HG02642 (cell line): ENCODE results near the gene AGAP3.

Source experiments
- ATAC-seq: cut with Tn5 transposase; IDR thresholded peaks from one replicate; pipeline ENCODE4 v1.9.1; 2021; ENCODE audit warnings: mild to moderate bottlenecking; ENCODE audit not compliant: unreplicated experiment, poor library complexity

Gene AGAP3

DNA sequence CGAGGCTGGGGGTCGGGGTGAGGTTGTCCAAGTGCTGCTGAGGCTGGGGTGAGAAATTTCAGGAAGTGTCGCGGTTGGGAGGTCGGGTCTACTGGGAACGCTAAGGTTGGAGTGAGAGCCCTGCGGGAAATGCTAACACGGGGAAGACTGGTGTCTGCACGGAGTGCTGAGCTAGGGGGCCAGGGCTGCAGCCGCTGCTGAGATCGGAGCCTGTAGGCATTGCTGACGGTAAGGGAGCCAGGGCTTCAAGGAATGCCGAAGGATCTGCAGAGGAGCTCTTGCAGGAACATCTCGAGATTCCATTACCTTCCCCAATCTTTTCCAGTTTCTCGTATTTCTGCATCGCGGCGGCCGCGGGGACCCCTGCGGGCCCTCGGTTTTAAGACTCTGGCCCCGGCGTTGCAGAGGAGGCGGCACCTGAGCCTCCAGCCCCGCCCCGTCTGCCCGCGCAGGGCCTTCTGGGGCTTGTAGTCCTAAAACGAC is 28.7 kb upstream of the AGAP3 start, which contains the start of gene CDK5:
TSS of gene CDK5 (minus strand) at position 392 of the 483 bp plus-strand sequence. CDS start at position 343, 49 bp downstream.
- ATAC-seq, result peak; percentile 14

DNA sequence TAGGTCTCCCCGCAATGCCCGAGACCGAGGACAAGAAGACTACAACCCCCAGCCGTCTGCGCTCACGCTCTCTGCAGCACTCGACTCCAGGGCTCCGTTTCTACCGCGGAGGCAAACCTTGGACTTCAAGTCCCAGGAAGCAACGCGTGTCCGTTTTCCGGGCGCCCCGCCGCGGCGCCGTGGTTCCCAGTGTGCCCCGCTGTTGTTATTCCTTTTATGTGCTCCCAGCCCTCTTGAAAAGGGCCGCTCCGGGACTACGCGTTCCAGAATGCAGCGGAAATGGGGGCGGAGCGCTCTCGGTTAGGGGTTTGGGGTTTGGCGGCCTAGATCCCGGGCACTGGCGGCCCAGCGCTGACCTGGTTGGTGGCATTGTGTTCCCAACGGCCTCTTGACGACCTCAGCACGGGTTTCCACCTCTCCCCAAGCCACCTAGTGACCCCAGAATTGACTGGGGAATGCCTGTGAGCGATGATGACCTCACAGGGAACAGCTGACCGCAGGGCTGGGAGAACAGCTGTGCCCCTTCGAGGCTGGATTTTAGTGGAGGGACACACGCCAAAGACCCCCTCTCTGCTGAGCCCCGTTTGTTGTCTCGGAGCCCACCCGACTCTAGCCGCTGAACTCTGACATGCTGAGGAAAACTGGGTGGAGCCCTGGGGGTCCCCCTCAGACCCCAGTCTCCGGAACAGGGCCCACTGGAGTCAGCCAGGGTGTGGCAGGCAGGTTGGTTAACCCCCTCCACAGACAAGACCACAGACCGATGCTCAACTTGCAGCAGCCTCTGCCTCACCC is 28.1 kb upstream of the AGAP3 start:
- ATAC-seq, result peak; percentile 87

DNA sequence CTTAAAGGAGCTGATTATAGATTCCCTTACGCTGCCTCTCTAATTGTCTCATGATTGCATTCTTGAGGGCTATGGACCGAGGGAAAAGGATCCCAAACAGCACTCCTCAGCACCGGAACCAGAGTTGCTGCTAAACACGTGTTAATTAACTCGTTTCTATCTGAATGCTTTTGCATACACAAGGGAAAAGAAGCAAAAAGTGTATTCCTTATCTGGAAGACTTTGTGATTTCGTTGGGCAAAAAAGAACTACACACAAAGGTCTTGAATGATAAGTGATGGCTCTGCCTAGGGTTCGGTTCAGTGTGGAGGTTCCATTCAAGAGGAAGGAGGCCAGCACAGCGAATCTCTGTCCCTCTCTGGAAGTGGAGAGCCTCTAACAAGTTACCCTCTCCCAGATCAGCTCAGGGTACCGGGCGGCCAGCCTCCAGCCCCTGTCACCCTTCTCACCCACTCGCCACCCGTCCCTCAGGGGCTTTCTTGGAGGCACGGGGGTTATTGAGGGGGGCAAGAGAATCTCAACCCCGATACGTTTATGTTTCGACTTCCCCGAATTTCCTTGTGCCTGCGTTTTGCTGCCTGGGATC is 27.4 kb upstream of the AGAP3 start:
- no peak for ATAC-seq

DNA sequence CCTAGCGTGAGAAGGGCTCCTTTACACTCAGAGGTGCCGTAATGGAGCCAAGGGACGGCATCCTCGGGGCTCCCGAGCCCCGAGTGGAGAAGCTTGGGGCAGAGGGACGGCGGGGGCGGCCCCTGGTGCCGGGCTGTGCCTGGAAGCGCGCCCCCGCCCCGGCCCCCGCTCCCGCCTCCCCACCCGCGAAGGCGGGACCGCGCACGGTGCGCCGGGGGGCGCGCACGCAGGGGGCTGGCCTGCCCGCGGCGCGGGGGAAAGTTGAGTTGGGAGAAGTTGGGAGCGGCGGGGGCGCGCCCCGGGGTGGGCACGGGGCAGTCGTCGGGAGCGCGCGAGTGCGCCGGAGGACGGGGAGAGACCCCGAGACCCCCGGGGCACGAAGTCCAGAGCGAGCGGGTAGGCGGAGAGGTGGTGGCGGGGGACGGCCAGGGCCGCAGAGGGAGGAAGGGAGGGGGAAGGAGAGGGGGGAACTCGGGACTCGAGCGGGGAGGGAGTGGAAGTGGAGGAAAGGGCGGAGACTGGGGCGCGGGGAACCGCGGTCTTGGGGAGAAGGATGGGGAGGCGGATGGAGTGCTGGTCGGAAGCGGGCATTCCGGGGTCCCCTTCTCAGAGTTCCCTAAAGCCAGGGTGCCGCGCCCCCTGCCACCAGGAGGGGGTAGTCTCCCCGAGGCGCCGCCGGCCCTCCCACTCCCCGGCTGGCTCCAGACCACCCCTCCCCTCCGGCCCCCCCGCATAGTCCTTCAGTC is 26.7 kb upstream of the AGAP3 start, which contains the start of gene SLC4A2:
TSS of gene SLC4A2 (plus strand) at position 223 of the 746 bp plus-strand sequence. CDS start 2,399 bp downstream, outside the sequence.
- ATAC-seq, result peak; percentile 32

DNA sequence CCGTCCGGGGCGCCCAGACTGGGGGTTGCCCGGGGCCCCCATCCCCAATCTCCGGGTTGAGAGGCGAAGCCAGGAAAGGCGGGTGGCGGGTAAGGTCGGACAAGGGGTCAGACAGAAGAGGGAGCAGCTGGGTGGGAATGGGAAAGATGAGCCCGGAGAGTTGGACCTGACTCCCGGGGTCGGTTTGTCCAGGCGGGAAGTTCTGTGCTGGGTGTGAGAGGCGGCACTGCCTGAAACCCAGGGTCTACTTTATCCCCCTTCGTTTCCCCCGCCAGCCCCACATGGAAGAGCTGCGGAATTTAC is 26.2 kb upstream of the AGAP3 start:
- no peak for ATAC-seq

DNA sequence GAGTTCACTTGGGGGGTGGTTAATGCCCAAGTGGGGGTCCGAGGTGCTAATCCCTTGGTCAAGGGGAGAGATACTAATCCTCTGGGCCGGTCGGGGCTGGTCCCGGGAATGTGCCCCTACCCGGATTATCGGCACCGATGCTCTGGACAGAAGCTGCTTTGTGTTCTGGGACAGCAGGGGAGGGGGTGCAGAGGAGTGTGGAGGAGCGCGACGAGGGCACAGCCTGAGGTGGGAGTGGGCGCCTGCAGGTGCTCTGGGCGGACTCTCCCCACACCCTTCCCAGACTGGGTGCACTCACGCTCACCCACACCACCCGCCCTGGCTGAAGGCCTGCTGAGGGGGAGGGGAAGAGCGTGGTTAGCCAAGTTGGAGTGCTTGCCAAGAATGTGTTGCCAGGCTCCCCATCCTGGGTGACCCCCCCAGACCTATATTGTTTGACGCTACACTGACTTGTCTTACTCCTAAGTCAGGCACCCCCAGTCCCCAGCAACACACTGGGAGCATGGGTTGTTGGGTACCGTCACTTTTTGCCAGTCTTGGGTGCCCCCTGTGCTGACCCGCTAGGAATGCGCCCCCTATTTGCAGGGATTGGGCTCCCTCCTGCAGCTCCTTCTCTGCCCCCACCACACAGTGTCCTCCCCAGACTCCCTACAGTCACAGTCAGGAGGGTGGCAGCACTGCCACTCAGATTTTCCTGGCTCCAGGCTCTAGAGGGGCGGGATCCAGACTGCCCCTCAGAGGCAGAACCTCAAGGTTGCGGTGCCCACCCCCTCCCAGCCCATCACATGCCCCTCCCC is 25.7 kb upstream of the AGAP3 start:
- ATAC-seq, result no peak

DNA sequence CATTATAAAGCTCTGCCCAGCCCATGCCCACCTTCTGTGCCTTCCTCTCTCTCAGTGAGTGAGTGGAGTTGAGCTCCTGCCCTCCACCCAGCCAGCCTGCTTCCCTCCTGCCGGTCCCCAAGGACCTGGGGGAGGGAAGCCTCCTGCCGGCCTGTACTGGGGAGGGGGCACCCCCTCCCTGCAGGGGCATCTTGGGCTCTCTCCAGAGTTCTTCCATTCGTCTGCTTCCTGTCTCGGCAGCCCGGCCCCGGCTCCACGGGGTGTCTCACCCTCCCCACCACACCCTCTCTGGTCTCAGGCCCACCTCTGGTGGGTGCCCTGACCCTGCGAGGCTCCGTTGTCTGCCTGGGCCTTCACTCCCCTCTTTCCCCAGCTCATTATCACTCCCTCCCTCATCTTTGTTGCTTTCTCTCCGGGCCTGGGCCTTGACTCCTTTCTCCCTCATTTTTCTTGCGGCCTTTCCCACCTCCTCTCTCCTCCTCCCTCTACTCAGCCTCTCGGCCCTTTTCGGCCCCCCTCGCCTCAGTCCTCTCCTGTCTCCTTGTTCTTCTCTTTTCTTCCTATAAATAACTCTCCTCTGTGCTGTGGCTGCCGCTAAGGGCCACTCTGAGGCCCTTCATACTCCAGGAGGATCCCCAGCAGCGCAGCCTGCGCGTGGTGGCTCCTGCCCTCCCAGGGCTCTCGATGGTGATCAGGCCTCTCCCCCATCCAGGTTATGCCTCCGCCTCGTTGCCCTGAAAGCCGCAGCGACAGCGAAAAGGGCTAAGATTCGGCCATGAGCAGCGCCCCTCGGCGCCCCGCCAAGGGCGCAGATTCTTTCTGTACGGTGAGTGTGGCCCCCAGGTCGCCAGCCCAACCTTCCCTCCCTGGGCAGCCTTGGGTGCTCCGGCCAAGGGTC is 24.8 kb upstream of the AGAP3 start:
- no peak for ATAC-seq

DNA sequence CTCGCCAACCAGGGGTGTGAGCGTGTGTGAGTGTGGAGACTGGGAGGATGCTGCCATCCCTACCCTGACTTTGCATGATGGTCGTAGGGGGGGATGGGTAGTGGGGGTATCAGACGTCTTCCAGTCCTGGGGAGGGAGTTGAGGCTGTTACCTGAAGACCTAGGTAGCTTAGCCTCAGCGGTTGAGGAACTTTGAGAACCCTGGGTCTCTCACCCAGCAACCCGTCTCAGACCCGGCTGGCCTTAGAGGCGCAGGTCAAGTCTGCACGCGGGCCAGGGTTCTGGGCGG is 24.2 kb upstream of the AGAP3 start:
- no peak for ATAC-seq

DNA sequence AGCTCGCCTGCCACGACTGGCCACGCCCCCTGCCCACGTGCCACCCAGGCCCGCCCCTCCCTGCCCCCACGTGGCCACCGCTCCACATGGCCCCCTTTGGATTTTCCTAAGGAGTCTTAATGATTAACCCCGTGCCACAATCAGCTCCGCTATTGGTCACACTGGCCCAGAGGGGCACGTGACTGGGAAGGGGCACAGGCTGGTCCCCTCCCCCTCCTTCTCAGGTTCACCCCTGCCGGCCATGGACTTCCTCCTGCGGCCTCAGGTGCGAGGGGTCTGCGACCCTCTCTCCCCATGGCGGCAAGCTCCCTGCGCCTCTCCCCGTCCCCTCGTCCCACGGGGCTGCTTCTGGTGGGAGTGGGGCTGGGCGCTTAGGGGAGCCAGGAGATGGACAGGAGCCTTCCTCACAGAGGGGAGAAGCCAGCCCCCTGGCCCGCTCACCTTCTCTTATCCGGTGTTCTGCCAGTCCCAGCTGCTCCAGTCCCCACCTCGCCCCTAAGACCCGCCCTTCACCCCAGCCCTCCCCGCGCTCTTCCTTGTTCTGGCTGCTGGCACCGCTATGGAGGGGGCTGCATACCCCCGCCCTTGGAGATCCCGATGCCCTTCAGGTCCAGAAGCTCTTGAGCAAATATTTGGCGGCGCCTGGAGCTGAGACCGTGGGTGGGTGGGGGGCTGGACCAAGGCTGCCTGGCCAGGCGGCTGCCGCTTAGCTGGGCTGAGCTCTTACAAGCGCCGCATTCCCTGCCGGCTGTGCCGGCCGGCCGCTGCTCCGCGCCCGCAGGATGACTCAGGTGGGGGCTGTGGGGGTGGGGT is 23.7 kb upstream of the AGAP3 start:
- no peak for ATAC-seq

DNA sequence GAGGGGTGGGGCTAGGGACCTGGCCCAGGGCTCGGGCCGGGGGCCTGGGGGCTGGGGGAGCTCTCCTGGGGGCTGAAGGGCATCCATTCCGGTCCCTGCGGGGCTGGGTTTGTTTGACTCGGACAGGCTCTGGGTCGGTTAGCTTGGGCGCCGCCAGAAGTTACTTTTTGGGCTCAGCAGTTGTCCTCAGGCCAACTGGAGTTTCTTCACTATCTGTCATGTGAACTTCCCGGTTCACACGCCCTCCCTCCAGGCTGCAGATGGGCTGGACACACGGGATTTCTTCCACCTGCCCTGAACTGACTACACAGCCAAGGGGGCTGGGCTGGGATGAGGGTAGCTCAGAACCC is 23.1 kb upstream of the AGAP3 start:
- no peak for ATAC-seq

DNA sequence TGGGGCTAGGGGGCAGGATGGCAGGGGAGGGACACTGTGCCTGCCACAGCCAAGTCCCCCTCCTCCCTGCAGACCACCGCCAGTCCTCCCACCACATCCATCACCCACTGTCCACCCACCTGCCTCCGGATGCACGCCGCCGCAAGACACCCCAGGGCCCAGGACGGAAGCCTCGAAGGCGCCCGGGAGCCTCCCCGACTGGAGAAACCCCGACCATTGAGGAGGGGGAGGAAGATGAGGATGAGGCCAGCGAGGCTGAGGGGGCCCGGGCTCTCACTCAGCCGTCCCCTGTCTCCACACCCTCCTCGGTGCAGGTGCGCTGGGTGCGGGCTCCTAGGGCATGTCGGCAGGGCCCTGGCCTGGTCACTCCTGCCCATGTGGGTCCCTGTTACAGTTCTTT is 21.8 kb upstream of the AGAP3 start:
- ATAC-seq, result no peak

DNA sequence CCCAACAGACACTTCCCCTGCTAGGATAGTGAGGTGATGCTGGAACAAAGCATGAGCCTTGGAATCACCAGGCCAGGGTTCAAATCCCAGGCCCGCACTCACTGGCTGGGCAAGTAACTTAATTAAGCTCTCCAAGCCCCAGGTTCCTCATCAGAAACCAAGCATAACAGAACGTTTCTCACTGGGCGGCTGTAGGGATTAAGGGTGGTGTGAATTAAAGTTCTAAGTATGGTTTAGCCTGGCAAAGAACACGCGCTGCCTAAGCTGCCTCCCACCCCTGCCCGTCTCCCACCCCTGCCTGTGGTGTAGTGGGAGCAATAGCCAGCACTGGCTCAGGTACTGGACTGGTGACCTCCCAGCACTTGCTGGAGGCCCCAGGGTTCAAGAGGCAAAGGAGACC is 21.3 kb upstream of the AGAP3 start:
- ATAC-seq, result no peak

DNA sequence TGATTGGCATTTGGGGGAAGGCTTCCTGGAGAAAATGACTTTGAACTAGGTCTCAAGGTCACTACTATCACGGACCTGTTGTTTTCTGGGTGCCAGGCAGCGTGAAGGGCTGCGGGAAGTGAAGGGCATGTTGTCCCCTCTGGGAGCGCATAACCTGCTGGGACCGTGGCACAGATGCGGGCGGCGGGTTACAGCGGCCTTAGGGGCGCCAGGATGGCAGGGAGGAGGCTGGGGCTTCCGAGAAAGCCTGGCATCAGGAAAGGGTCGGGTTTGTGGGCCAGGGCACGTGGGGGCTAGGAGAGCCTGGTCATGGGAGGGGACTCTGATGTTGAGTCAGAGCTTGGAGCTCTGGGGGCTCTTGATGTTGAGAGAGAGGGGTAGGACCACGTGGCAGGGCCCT is 20.8 kb upstream of the AGAP3 start:
- ATAC-seq, result no peak

DNA sequence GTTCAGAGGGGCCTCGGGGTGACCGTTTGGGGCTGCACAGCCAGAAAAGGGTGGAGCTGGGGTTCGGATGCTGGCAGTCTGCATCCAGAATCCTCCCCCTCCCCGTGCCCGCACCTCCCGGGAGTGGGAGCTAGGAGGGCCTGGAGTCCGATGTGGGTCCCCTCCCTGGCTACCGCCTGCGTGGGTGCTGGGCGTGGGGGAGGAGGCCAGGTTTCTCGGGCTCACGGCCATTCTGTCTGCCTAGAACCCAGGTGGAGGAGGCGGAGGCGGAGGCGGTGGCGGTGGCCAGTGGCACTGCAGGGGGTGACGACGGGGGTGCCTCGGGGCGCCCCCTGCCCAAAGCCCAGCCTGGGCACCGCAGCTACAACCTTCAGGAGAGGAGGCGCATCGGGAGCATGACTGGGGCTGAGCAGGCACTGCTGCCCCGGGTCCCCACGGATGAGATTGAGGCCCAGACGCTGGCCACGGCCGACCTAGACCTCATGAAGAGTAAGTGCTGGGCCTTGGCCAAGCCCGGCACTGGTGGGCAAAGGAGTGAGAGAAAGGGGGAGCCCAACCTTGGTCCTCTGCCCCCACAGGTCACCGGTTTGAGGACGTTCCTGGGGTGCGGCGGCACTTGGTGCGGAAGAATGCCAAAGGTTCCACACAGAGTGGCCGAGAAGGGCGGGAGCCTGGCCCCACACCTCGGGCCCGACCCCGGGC is 19.9 kb upstream of the AGAP3 start:
- ATAC-seq, result no peak

DNA sequence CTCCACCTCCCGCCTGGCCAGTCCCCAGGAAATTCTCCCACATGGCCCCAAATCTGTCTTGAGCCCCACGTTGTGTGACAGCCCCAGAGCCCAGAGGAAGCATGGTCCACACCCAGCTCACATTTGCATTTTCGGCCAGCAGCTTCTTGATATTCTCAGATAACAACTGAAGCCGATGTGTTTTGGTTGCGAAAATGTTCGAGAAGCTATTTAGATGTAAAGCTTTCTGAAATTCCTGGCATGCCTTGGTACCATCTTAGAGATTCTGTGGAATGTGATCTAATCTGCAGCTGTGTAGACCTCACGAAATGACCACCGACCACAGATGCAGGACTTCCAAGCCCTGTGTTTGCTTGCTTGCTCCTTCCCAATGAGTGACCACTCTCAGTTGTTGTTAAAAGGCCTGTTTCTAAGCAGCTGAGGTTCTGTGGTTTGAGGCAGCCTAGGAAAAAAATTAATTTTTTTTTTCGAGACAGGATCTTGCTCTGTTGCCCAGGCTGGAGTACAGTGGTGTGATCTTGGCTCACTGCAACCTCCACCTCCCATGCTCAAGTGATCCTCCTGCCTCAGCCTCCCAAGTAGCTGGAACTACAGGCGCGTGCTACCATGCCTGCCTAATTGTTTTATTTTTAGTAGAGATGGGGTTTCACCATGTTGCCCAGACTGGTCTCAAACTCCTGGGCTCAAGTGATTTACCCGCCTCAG is 18.1 kb upstream of the AGAP3 start:
- no peak for ATAC-seq

DNA sequence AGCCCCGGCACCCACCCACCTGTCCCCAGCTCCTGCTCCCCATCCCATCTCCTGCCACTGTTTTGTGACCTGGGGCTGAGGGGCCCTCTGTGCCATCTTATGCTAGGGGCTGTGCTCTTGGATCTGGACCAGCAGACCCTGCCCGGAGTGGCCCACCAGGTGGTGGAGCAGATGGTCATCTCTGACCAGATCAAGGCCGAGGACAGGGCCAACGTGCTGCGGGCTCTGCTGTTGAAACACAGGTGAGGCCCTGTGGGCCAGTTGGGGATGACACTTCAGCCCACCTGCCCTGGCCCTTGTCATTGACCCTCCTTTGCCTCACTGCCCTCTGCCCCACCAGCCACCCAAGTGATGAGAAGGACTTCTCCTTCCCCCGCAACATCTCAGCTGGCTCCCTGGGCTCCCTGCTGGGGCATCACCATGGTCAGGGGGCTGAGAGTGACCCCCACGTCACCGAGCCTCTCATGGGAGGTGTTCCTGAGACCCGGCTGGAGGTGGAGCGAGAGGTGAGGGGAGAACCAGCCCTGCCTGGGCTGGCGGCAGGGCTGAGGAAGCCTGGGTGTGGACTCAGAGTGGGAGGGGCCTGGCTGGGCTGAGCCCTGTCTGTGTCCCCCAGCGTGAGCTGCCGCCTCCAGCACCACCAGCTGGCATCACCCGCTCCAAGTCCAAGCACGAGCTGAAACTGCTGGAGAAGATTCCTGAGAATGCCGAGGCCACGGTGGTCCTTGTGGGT is 16.3 kb upstream of the AGAP3 start:
- ATAC-seq, result no peak

DNA sequence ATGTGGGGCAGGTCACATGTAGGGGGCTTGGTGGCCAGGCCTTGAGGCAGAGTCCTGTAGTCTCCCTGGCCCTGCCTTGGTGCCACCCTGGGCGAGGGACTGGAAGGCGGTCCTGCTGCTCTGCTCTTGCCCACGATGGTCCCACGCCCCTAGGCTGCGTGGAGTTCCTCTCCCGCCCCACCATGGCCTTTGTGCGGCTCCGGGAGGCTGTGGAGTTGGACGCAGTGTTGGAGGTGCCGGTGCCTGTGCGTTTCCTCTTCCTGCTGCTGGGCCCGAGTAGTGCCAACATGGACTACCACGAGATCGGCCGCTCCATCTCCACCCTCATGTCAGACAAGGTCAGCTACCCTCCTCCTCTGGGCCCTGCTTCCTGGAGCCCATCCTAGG is 15.7 kb upstream of the AGAP3 start:
- ATAC-seq, result no peak
